Esophagus (tissue), 2 donors: ENCODE data around the gene CAV2. TPM values are rescaled to one million over a fixed set of nuclear protein-coding genes. Genes with fewer than 3 reads are reported as not detected.
A peak's percentile ranks its signal among the peaks of the same experiment; 100 is the strongest.

Source experiments
- H3K27ac ChIP-seq, 2 donors: one replicate each; pipeline ENCODE4 v1.5.1; 2013; ENCODE audit warnings: low read depth in 2 of 2, mild to moderate bottlenecking in 2 of 2, inconsistent platforms in 1 of 2, low read length in 1 of 2, moderate library complexity in 1 of 2
- H3K27me3 ChIP-seq, 2 donors: one replicate each; pipeline ENCODE4 v1.6.1; 2013; ENCODE audit warnings: low read length in 2 of 2, control low read depth in 1 of 2, mild to moderate bottlenecking in 1 of 2; ENCODE audit not compliant: insufficient read depth in 2 of 2, control insufficient read depth in 1 of 2
- H3K36me3 ChIP-seq, 2 donors: one replicate each; pipeline ENCODE4 v1.6.1; 2013; ENCODE audit warnings: low read length in 1 of 2; ENCODE audit not compliant: control insufficient read depth in 2 of 2, insufficient read depth in 2 of 2
- H3K4me1 ChIP-seq, 2 donors: one replicate each; pipeline ENCODE4 v1.6.1; 2013; ENCODE audit warnings: low read length in 1 of 2; ENCODE audit not compliant: control insufficient read depth in 2 of 2, insufficient read depth in 2 of 2
- H3K4me3 ChIP-seq, 2 donors: one replicate each; pipeline ENCODE4 v1.5.1; 2013; ENCODE audit warnings: low read length in 2 of 2, mild to moderate bottlenecking in 2 of 2, low read depth in 1 of 2, moderate library complexity in 1 of 2
- H3K9me3 ChIP-seq, 2 donors: one replicate each; pipeline ENCODE4 v1.6.1; 2013; ENCODE audit warnings: mild to moderate bottlenecking in 2 of 2, low read depth in 1 of 2, low read length in 1 of 2, moderate library complexity in 1 of 2; ENCODE audit not compliant: control insufficient read depth in 2 of 2, insufficient read depth in 1 of 2
- WGBS, 2 donors: extraction: QIAGEN DNeasy Blood & Tissue Kit; methylation state at CpG; one replicate each; pipeline ENCODE4 v1.1.7; 2013; 5-methylcytosine and 5-hydroxymethylcytosine counted together
- polyA plus RNA-seq, 2 donors: library from polyadenylated mRNA; stranded (reverse); fragments of 200-250 nt; gene quantifications; one replicate each; pipeline ENCODE4 v1.2.3, GENCODE V29; 2013
- donor health status: healthy with polysubstance abuse.
- donor health status: Bipolar disorder and iron deficiency.

Gene CAV2
- polyA plus RNA-seq, 2 donors, result 13.9 to 25.1 TPM

DNA sequence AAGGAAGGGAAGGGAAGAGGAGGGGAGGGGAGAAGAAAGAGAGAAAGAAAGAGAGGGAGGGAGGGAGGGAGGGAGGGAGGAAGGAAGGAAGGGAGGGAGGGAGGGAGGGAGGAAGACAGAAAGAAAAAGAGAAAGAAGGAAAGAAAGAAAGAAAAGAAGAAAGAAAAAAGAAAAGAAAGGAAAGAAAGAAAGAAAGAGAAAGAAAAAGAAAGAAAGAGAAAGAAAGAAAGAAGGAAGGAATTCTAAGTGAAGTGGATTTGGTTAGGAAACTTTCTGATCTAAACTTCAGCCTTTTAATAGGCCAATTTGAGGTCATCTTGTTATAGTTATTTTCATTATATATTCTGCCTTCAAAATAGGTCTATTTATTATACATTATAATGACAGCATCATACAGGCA lies 4.3 kb downstream of the CAV2 start:
- Histone ChIP-seq H3K4me1 (no peaks in the 10 kb centered on the region), H3K9me3 (no peaks in the 10 kb centered on the region), H3K4me3 (no peak overlapping the region), H3K27ac (no peak overlapping the region), H3K27me3 (no peaks in the 10 kb centered on the region), H3K36me3 (peaks cover 0 to 5% of the 10 kb centered on the region in 2 donors)

DNA sequence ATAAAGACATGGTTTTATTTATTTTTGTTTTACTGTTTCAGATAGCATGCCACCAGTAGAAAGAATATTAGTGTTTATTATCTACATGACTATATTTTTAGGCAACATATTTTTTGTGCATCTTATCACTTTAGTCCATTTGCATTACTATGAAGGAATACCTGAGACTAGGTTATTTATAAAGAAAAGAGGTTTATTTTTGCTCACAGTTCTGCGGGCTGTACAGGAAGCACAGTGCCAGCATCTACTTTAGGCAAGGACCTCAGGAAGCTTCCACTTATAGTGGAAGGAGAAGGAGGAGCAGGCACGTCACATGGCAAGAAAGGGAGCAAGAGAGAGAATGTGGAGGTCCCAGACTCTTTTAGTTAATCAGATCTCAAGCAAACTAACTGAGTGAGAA lies 5.7 kb downstream of the CAV2 start:
- H3K27me3 ChIP-seq, result no peaks in the 10 kb centered on the region
- no peaks in the 10 kb centered on the region for H3K4me1 ChIP-seq
- H3K27ac ChIP-seq, result peak overlapping the region in 1 of 2 donors; percentile 13
- WGBS, 2 donors, result 85 to 86% methylated on average over 2 of the region's 2 CpGs
- H3K4me3 ChIP-seq, result no peak overlapping the region
- H3K9me3 ChIP-seq, result no peaks in the 10 kb centered on the region
- peaks cover 0 to 5% of the 10 kb centered on the region in 2 donors for H3K36me3 ChIP-seq

DNA sequence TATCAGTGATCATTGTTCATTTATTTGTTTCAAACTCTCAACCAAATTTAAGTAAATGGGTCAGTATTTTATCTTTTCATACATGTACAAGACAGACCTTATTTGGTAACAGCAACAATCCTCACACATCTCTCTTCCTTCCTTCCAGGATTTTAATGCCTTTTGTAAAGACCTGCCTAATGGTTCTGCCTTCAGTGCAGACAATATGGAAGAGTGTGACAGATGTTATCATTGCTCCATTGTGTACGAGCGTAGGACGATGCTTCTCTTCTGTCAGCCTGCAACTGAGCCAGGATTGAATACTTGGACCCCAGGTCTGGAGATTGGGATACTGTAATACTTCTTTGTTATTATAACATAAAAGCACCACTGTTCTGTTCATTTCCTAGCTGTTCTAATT lies 6.3 kb downstream of the CAV2 start:
- Histone ChIP-seq H3K27me3 (no peaks in the 10 kb centered on the region), H3K4me1 (no peaks in the 10 kb centered on the region), H3K36me3 (peaks cover 0 to 5% of the 10 kb centered on the region in 2 donors), H3K27ac (no peak overlapping the region), H3K4me3 (no peak overlapping the region), H3K9me3 (no peaks in the 10 kb centered on the region)
- WGBS, 2 donors, result 75 to 80% methylated on average over 3 of the region's 3 CpGs

DNA sequence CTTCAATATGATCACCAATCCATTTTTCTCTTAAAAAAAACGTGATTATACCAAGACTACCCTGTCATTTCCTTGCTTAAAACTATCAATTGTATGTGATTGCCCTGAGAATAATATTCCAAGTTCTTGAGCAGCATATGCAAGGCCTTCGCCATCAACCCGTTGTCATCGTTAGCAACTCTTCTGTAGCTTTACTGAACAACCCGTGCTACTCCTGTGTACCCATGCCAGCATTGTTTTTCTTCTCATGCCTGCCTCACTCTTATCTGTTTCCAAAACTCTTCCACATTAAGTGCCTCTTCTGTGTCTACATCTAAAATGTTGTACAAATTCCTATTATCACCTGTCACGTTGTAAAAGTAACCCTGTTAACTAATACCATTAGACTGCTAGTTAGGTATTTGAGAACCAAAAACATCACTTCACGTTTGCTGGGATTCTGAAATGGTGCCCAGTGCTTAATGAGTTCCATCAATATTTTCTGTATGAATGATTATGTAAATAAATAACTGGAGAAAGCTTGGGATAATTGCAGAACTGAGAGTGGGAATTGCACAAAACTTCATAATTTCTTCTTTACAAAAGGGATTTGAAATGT lies 10.5 kb downstream of the CAV2 start:
- H3K27me3 ChIP-seq, result no peaks in the 10 kb centered on the region
- H3K27ac ChIP-seq, result no peak overlapping the region
- H3K9me3 ChIP-seq, result no peaks in the 10 kb centered on the region
- peaks cover 0 to 5% of the 10 kb centered on the region in 2 donors for H3K36me3 ChIP-seq
- H3K4me1 ChIP-seq, result no peaks in the 10 kb centered on the region
- whole genome bisulfite sequencing, 2 donors, result 77 to 81% methylated on average over 7 of the region's 7 CpGs
- no peak overlapping the region for H3K4me3 ChIP-seq

DNA sequence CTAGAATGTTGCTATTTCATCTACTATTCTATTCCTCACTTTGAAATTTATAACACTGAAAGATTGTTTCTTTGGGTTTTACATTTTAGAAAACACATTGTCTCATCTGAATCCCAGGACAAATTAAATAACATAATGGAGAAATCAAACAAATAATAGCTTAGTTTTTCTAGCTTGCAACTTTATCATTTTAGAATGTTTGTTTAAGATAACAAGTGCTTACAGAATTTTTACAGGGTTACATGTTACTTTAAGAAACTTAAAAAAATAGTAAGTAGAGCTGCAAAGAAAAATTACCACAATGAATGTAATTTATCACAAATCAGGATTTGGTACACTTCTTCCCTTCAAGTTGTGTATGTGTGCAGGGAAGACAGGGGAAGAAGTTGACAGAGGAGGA lies 11.3 kb downstream of the CAV2 start:
- no peaks in the 10 kb centered on the region for H3K9me3 ChIP-seq
- H3K4me1 ChIP-seq, result no peaks in the 10 kb centered on the region
- H3K27me3 ChIP-seq, result no peaks in the 10 kb centered on the region
- H3K4me3 ChIP-seq, result no peak overlapping the region
- H3K27ac ChIP-seq, result peak overlapping the region in 1 of 2 donors; percentile 79
- peaks cover 0 to 2% of the 10 kb centered on the region in 2 donors for H3K36me3 ChIP-seq

DNA sequence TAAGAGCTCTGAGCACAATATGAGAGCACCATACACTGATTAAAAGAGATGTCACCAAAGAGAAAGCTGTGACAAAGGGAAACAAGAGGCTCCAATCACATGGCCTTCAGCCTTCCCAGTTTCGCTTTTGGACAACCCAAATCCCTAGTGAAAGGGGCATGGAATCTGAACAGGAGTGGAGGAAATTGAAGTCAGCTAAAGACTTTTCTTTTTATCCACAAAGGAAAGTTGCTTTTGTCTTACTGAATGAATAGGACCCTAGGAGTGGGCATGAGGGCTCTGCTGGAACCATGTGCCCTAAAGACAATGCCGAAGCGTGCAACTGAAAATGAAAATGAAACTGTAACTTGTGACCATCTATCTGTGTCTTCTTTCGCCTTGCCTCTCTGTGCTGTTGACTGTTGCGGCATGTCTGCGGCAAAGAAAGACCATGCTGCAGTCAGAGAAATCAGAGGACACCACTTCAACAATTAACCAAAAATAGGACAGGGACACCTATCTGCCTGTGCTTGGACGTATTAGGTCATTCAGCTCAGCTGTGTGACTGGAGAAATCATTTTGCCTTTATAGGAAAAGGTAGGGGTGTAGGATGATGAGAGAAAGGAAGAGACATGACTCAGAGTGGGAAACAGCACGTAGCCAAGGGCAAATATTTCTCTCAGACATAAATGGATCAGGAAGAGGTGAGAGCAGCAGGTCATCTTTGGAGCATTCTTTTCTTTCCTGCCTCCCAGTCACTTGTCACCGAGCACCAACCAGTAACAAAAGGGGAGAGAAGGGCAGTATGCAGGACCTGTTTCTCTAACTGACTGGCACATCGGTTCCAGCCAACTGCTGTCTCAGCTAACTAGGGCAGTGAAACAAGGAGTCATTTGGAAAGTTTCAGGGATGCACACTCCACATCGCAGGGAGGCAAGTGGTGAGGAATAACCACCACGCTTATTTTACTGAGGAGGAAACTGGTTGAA lies 12.3 kb downstream of the CAV2 start:
- Histone ChIP-seq H3K27ac (peak overlapping the region; percentile 79 to 86), H3K9me3 (no peaks in the 10 kb centered on the region), H3K4me3 (peak overlapping the region; percentile 45 to 60), H3K4me1 (no peaks in the 10 kb centered on the region), H3K36me3 (no peaks in the 10 kb centered on the region), H3K27me3 (no peaks in the 10 kb centered on the region)
- 30 to 42% methylated on average over 12 of the region's 12 CpGs for WGBS, 2 donors

DNA sequence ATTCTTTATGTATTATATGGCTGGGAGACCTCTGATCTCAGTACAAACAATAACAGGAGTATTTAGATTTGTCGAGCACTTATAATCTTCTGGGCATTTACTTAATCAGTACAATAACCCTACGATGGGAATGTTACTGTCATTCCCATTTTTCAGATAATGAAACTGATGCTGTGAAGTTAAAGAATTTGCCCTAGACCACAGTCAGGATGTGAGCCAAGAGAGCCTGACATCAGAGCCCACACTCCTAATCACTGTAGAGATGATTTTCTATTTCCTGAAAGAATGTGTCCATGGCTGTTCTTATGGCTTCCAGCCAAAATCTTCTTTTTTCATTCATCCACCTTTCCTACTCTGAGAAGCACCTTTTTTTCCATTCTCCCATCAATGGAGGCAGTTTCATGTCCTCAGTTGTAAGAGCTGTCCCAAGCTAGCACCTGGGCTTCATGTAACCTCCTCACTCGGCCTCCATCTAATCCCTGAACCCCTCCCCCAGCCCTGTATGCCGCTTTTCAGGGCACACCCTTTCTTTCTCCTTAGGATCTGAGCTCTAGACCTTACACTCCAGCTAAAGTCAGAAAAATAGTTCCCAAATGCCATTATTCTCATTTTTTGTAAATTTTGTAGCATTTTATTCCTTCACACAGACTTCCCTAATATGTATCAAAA lies 13.1 kb downstream of the CAV2 start:
- Histone ChIP-seq H3K4me3 (peak overlapping the region in 1 of 2 donors; percentile 60), H3K9me3 (no peaks in the 10 kb centered on the region), H3K36me3 (no peaks in the 10 kb centered on the region), H3K27me3 (no peaks in the 10 kb centered on the region), H3K4me1 (no peaks in the 10 kb centered on the region), H3K27ac (peak overlapping the region; percentile 79 to 86)
- 57 to 59% methylated on average over 4 of the region's 4 CpGs for WGBS, 2 donors

DNA sequence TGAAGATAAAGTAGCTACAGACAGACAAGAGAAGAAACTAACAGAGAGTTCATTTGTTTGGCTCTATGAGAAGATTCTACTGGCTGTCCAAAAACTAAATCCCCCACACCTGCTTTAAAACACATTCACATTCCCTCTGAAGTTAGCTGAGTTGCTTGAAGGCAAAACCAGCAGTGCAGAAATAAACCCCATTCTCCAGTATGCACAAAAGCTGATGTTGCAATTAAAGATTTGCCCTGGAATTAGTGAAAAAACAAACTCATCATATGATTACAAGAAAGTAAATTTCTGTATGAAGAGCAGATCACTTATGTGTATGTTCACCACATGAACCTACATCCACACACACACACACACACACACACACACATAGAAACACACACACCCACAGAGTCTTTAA lies 16.0 kb downstream of the CAV2 start:
- Histone ChIP-seq H3K36me3 (no peaks in the 10 kb centered on the region), H3K4me3 (no peak overlapping the region), H3K27me3 (no peaks in the 10 kb centered on the region), H3K27ac (no peak overlapping the region), H3K4me1 (no peaks in the 10 kb centered on the region), H3K9me3 (no peaks in the 10 kb centered on the region)

DNA sequence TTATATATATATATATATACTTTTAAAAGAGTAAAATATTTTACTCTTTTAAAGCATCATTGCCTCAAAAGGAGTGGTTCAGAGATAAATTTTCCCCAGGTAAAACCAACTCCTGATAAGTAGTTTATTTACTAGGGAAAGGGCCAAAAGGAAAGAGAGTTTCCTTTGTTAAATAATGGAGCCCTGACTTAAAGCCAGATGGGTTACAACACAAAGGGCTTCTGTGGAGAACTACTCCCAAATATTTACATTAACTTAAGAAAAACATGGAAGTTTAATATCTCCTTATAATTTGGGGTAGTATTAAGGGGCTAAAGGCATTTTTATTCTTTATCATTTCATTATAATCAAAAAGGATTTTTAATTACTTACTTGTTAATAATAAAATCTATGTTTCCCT lies 16.8 kb downstream of the CAV2 start:
- H3K9me3 ChIP-seq, result no peaks in the 10 kb centered on the region
- H3K4me1 ChIP-seq, result no peaks in the 10 kb centered on the region
- no peaks in the 10 kb centered on the region for H3K27me3 ChIP-seq
- no peak overlapping the region for H3K4me3 ChIP-seq
- H3K27ac ChIP-seq, result no peak overlapping the region
- no peaks in the 10 kb centered on the region for H3K36me3 ChIP-seq
